Gastrocnemius medialis (tissue), 4 donors: ENCODE results near the gene MAD1L1.

Experiments
- POLR2A ChIP-seq, 2 donors: fragments of 450-650 bp; IDR thresholded peaks; one replicate each; pipeline ENCODE4 v1.6.1; 2017; ENCODE audit warnings: antibody characterized with exemption in 2 of 2, mild to moderate bottlenecking in 2 of 2, moderate library complexity in 2 of 2
- TF ChIP-seq, protein P1 (sequence below), 5 experiments: fragments of 450-650 bp in 3 of 5; fragments of 200-600 bp in 2 of 5; sonication (generic) in 2 of 5; IDR thresholded peaks in 4 of 5; conservative IDR thresholded peaks in 1 of 5; 1 replicate in 4 of 5; 2 replicates in 1 of 5; pipeline ENCODE4 v1.5.1; 2016 to 2019; ENCODE audit warnings: antibody characterized with exemption in 5 of 5, mild to moderate bottlenecking in 3 of 5, moderate library complexity in 3 of 5

DNA sequence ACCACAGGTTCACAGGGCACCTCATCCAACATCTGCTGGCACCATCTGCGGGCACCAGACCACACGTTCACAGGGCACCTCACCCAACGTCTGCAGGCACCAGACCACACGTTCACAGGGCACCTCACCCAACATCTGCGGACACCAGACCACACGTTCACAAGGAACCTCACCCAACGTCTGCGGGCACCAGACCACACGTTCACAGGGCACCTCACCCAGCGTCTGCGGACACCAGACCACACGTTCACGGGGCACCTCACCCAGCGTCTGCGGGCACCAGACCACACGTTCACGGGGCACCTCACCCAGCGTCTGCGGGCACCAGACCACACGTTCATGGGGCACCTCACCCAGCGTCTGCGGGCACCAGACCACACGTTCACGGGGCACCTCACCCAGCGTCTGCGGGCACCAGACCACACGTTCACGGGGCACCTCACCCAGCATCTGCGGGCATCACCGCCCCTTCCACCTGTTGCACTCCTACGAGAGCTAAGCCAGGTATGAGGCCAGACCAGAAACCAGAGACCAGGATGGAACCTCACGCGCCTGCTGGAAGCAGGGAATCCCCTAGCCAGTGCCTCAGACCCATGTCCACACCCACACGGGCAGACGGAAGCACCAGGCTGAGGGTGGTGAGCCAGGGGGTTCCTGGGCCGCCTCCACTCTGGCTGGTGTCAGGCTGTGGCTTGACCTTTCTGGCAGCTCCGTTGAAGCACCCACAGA, 182.8 kb downstream of the MAD1L1 start:
- TF ChIP-seq, protein P1, sequence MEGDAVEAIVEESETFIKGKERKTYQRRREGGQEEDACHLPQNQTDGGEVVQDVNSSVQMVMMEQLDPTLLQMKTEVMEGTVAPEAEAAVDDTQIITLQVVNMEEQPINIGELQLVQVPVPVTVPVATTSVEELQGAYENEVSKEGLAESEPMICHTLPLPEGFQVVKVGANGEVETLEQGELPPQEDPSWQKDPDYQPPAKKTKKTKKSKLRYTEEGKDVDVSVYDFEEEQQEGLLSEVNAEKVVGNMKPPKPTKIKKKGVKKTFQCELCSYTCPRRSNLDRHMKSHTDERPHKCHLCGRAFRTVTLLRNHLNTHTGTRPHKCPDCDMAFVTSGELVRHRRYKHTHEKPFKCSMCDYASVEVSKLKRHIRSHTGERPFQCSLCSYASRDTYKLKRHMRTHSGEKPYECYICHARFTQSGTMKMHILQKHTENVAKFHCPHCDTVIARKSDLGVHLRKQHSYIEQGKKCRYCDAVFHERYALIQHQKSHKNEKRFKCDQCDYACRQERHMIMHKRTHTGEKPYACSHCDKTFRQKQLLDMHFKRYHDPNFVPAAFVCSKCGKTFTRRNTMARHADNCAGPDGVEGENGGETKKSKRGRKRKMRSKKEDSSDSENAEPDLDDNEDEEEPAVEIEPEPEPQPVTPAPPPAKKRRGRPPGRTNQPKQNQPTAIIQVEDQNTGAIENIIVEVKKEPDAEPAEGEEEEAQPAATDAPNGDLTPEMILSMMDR (IDR thresholded peaks at IDR 0.05 in 4 of 5, conservative IDR thresholded peaks at IDR 0.05 in 1 of 5) = no peak
- no peak for TF ChIP-seq POLR2A (IDR thresholded peaks at IDR 0.05)
